ENCODE results near the gene PDGFB.

- TF ChIP-seq CTCF (IDR thresholded peaks at IDR 0.05; ENCODE audit: low read length) (no peak), EZH2 (optimal IDR thresholded peaks at IDR 0.05; ENCODE audit: low read depth, low read length) (no peak), EZH2phosphoT487 (IDR thresholded peaks at IDR 0.05; ENCODE audit: low read length) (no peak)
Observed at GRCh38 chr22:39238966-39239505, 5.7 kb downstream of the PDGFB start.

Measured in MM.1S (cell line).